Measurements from ENCODE around the gene SORBS1.

SORBS1 gene

DNA sequence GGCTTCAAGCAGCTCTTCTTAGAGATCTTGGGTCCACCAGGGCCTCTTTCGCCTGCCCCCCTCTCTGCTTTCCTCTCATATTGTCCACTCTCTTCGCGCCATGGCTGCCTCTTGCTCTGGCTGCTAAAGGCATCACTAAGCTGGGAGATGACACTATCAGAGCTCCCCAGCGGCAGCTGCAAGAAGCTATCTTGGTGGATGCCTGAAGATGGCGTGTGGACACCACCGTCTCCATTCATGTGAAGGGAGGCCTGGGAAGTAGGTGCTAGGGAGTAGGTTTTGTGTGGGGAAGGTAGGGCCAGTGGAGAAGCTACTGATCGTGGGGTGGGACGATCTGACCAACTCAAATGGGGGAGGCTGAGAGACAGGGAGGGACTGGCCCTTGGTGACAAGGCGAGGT is 224.5 kb downstream of the SORBS1 start:
- FAIRE-seq = no peak
- no peak for DNase-seq (ENCODE audit: insufficient read length, low spot score)
- TF ChIP-seq POLR2A (IDR thresholded peaks at IDR 0.05; ENCODE audit: low read depth, low read length) = no peak

GRCh38 chr10:95335933-95336699 is 225.1 kb downstream of the SORBS1 start:
- FAIRE-seq (no peak), DNase-seq (ENCODE audit: insufficient read length, low spot score) (no peak)
- TF ChIP-seq POLR2A (IDR thresholded peaks at IDR 0.05; ENCODE audit: low read depth, low read length) = no peak

DNA sequence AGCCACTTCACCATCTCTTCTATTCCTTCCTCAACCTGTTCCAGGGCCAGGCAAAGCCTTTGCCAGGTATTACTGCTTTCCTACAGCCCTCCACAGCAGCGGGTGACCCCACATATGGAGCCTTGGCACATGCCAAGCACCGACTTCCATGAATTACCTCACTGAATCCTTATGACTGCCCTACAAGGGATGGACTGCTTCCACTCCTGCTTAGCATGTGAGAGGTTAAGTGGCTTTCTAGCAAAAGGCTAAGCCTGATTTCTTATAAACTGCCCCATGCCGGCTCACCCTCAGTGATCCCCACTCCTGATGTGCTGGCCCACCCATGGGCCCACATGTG is 226.4 kb downstream of the SORBS1 start:
- no peak for FAIRE-seq
- peak; percentile 25 for DNase-seq (ENCODE audit: insufficient read length, low spot score)
- TF ChIP-seq POLR2A (IDR thresholded peaks at IDR 0.05; ENCODE audit: low read depth, low read length) = no peak

GRCh38 chr10:95333997-95334804 is 227.0 kb downstream of the SORBS1 start:
- peak; percentile 12; the same call in 1 of the 2 replicates for TF ChIP-seq POLR2A (IDR thresholded peaks at IDR 0.05; ENCODE audit: low read depth, low read length)
- FAIRE-seq (peak; percentile 84), DNase-seq (ENCODE audit: insufficient read length, low spot score) (peak; percentile 79)

DNA sequence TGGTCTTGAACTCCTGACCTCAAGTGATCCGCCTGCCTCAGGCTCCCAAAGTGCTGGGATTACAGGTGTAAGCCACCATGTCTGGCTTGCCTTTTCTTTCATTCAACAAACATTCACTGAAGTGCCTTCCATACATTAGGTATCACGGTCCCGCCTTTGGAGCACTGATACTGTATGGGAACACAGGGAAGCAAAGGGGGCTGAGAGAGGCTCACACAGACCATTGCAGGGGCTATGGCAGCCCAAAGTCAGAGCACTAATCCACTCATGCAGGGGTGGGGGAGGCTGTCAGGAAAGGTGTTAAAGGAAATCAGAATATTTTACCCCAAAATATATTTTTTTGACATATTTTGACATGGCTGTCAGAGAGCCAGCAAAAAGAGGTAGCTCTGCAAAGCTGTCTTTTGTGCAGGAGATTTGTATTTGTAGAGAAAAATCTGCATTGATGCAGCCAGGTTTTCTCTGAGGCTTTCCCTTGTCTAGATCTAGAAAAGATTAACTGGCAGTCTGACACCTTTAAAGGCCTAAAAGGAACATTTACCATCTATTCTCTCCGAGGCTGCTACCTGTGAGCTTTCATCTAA is 228.4 kb downstream of the SORBS1 start:
- DNase-seq (ENCODE audit: insufficient read length, low spot score) (no peak), FAIRE-seq (no peak)
- no peak for TF ChIP-seq POLR2A (IDR thresholded peaks at IDR 0.05; ENCODE audit: low read depth, low read length)

DNA sequence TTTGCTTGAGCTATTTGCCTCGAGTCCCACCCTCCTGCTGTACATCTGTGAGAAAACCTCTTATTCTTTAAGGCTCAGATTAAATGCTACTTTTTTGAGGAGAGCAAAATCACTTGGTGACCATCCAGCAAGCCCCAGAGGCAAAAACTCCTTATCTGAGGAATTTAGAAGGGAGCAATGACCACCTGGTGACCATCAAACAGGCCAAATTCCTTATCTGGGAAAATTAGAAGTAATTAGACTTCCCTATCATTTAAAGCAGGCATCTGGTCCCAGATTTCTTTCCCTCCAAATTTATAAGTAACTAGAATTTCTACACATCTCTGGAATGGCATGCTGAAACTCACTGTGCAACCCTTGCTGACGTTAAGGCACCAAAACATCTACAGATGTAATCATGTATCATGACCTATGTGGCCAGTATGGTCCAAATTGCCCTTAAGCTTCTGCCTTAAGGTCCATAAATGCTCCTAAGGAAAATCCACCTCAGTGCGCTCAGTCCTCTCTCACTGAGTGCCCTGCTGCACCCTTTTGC is 229.5 kb downstream of the SORBS1 start:
- no peak for TF ChIP-seq POLR2A (IDR thresholded peaks at IDR 0.05; ENCODE audit: low read depth, low read length)
- FAIRE-seq = no peak
- no peak for DNase-seq (ENCODE audit: insufficient read length, low spot score)

GRCh38 chr10:95330966-95331453 is 230.2 kb downstream of the SORBS1 start:
- no peak for TF ChIP-seq POLR2A (IDR thresholded peaks at IDR 0.05; ENCODE audit: low read depth, low read length)
- no peak for DNase-seq (ENCODE audit: insufficient read length, low spot score)
- FAIRE-seq = no peak

DNA sequence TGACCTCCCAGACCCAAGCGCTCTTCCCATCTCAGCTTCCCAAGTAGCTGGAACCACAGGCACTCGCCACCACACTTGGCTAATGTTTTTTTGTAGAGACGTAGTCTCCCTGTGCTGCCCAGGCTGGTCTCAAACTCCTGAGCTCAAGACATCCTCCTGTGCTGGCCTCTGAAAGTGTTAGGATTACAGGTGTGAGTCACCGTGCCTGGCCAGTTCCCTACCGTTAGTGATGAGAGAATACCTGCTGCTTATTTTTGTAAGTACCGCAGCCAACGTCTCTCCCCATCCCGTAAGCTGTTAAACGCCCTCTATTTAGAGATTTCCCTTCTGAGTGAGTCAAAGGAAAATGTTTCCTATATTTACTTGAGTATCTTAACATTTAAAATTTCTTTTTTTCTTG is 231.9 kb downstream of the SORBS1 start:
- FAIRE-seq (no peak), DNase-seq (ENCODE audit: insufficient read length, low spot score) (no peak)
- TF ChIP-seq POLR2A (IDR thresholded peaks at IDR 0.05; ENCODE audit: low read depth, low read length) = no peak

DNA sequence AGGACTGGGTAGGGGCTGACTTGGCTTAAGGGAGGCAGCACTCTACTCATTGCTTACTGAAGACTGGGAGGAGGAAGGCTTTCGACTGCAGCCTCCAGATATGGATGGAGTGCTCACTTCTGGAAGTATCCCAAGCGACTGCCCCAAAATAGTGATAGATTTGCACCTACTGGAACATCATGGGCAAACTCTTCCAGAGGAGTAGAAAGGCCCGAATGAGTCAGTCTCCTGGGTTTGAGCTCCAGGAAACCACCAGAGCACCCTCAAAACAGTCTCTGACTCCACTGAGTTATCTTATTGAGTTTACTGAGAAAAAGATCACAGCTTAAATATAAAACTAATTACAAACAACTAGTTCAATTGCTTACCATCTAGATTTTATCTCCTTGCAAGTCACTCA is 233.2 kb downstream of the SORBS1 start:
- no peak for FAIRE-seq
- no peak for DNase-seq (ENCODE audit: insufficient read length, low spot score)
- TF ChIP-seq POLR2A (IDR thresholded peaks at IDR 0.05; ENCODE audit: low read depth, low read length) = no peak

DNA sequence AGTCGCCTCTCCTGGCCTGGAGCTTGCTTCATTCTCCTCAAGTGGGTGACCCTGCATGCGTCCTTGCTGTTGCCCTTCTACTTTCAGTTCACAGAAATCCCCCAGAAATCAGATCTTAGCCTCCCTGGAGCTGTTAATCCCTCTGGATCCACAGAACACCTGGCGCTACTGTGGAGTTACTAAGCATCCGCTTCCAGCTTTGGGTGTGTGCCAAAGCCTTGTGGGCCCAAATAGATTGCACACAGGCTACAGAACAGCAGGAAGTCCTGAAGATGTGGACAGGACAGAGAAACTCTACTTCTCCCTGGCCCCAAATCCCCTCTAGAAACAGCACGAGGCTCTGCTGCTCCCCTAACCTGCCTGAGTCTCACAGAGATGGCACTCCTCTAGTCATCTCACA is 233.8 kb downstream of the SORBS1 start:
- no peak for TF ChIP-seq POLR2A (IDR thresholded peaks at IDR 0.05; ENCODE audit: low read depth, low read length)
- no peak for DNase-seq (ENCODE audit: insufficient read length, low spot score)
- FAIRE-seq = no peak

DNA sequence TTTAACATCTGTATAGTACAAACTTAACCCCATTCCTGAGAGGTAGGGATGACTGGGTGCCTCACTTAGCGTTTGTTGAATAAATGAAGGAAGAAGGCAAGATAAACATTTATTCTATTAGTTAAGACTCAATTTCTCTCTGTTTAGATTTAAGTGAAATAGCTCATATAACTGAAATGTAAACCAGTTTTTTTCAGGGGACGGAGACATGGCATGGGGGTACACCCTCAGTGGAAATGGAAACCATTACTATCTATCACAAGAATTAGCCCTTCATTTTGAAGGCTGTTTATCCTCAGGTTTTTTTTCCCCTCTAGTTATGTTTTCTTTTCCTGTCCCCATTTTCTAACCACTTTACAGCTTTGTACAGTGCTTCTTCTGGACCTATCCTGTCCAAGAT is 234.8 kb downstream of the SORBS1 start:
- FAIRE-seq = no peak
- TF ChIP-seq POLR2A (IDR thresholded peaks at IDR 0.05; ENCODE audit: low read depth, low read length) = no peak
- no peak for DNase-seq (ENCODE audit: insufficient read length, low spot score)

DNA sequence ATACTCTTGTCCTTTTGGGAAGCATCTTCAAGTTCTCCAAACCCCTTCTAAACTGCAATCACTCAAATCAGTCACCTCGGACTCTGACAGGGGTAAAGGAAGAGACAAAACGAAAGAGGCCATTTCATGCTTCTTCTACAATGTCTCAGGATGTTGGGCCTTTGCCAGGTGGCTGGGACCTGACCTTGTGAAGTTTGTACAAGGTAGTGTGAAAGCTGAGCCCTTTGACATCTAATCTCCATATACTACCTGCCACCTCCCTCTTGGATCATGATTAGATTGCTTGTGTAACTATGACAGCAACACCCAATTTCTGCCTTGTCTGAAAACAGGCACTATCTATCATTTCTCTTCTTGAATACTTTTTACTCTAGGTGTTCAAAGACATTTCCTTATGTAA is 235.3 kb downstream of the SORBS1 start:
- DNase-seq (ENCODE audit: insufficient read length, low spot score) = no peak
- no peak for FAIRE-seq
- TF ChIP-seq POLR2A (IDR thresholded peaks at IDR 0.05; ENCODE audit: low read depth, low read length) = no peak

- FAIRE-seq (no peak), DNase-seq (ENCODE audit: insufficient read length, low spot score) (no peak)
- TF ChIP-seq POLR2A (IDR thresholded peaks at IDR 0.05; ENCODE audit: low read depth, low read length) = no peak
Measured at GRCh38 chr10:95324436-95325268, 236.5 kb downstream of the SORBS1 start.
